K562 (cell line): ENCODE data around the gene POLR2M.

Source experiments
- E2F5 ChIP-seq: sonication (generic); formaldehyde crosslinking; IDR thresholded peaks from 2 replicates; pipeline ENCODE4 v1.8.0; 2022; ENCODE audit warnings: mild to moderate bottlenecking, missing genetic modification reagents
- TF ChIP-seq, protein P1 (sequence below), 3 experiments: IDR thresholded peaks in 2 of 3; conservative IDR thresholded peaks in 1 of 3; 2 replicates each; pipeline ENCODE4 v1.5.1; 2011 to 2012; ENCODE audit warnings: low read length in 3 of 3, mild to moderate bottlenecking in 3 of 3, control low read depth in 2 of 3, improper control_type of control experiment in 1 of 3, inconsistent platforms in 1 of 3, low read depth in 1 of 3, mixed read lengths in 1 of 3, moderate library complexity in 1 of 3; ENCODE audit not compliant: insufficient read depth in 2 of 3

DNA sequence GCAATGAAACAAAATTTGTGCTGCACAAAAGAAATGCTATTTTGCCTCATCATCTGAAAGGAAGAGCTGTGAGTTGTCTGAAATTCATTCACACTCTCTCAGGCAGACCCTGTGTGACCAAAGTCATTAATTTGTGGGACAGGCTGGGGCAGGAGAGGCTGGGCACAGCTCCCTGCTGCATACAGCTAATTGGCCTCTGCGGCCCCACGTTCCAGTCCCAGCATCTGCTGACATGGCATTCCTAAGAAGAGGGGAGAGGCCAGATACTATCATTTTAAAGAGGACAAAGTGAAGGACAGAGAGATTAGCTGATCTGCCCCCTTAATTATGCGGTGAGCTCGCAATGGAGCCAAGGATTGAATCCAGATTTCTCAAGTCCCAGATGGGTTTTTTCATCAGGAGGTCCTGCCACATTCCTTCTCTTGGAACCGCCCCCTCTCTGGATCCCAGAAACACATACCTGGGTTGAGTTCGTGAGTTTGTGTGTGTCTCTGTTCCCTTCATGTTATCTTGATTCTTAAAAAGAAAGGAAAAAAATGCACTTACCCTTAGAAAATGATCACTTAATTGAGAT lies 25.1 kb downstream of the POLR2M start:
- TF ChIP-seq, protein P1, sequence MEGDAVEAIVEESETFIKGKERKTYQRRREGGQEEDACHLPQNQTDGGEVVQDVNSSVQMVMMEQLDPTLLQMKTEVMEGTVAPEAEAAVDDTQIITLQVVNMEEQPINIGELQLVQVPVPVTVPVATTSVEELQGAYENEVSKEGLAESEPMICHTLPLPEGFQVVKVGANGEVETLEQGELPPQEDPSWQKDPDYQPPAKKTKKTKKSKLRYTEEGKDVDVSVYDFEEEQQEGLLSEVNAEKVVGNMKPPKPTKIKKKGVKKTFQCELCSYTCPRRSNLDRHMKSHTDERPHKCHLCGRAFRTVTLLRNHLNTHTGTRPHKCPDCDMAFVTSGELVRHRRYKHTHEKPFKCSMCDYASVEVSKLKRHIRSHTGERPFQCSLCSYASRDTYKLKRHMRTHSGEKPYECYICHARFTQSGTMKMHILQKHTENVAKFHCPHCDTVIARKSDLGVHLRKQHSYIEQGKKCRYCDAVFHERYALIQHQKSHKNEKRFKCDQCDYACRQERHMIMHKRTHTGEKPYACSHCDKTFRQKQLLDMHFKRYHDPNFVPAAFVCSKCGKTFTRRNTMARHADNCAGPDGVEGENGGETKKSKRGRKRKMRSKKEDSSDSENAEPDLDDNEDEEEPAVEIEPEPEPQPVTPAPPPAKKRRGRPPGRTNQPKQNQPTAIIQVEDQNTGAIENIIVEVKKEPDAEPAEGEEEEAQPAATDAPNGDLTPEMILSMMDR (IDR thresholded peaks at IDR 0.05 in 2 of 3, conservative IDR thresholded peaks at IDR 0.05 in 1 of 3; ENCODE audit: insufficient read depth in 2 of 3, low read depth in 1 of 3, low read length in 3 of 3), result no peak
- TF ChIP-seq E2F5 (CRISPR knock-in tag), result no peak
